SK-N-SH (cell line): ENCODE data around the gene GDPD4. TPM values are rescaled to one million over a fixed set of nuclear protein-coding genes. Genes with fewer than 3 reads are reported as not detected.

Source experiments
- CTCF ChIA-PET: fragments of 300-600, 350-600 bp; formaldehyde crosslinking; extraction: SDS; loops from one replicate; lab custom pipeline; 2021; lab: Yijun Ruan, JAX
- POLR2A ChIA-PET: fragments of 350-600 bp; sonication (Branson Sonifier 250); formaldehyde crosslinking; extraction: SDS; loops from one replicate; lab custom pipeline; 2020; ENCODE audit warnings: antibody characterized with exemption, inconsistent platforms; lab: Yijun Ruan, JAX
- DNase-seq: peaks from one replicate; pipeline ENCODE4 v3.0.0; 2012
- H2AFZ ChIP-seq: fragments of 200-600 bp; sonication (generic); 2 replicates; pipeline ENCODE4 v1.8.1; 2016; ENCODE audit warnings: antibody characterized with exemption, mild to moderate bottlenecking, low read depth
- H3F3A ChIP-seq: fragments of 200-600 bp; sonication (generic); replicated peaks from 2 replicates; pipeline ENCODE3; 2016; ENCODE audit warnings: antibody characterized with exemption, mild to moderate bottlenecking; ENCODE audit not compliant: insufficient read depth
- H3K27ac ChIP-seq, 2 experiments: fragments of 200-500 bp in 1 of 2; fragments of 200-600 bp in 1 of 2; sonication (Bioruptor generic) in 1 of 2; sonication (generic), shearing (Covaris generic) in 1 of 2; 2 replicates each; pipeline versions ENCODE4 v1.5.1 to v1.6.1; 2014 to 2016; ENCODE audit warnings: low read depth in 2 of 2, inconsistent platforms in 1 of 2, low read length in 1 of 2, mild to moderate bottlenecking in 1 of 2, mixed read lengths in 1 of 2
- H3K27me3 ChIP-seq: fragments of 200-600 bp; sonication (generic), shearing (Covaris generic); 2 replicates; pipeline ENCODE4 v1.6.1; 2016; ENCODE audit warnings: mixed run types; ENCODE audit not compliant: insufficient read depth
- H3K36me3 ChIP-seq, 2 experiments: fragments of 200-500 bp in 1 of 2; fragments of 200-600 bp in 1 of 2; sonication (Bioruptor generic) in 1 of 2; sonication (generic) in 1 of 2; replicated peaks in 1 of 2; 2 replicates each; pipeline versions ENCODE3 to v1.5.1; 2014 to 2016; ENCODE audit warnings: low read length in 1 of 2, mild to moderate bottlenecking in 1 of 2; ENCODE audit not compliant: insufficient read depth in 2 of 2, control insufficient read depth in 1 of 2
- H3K4me1 ChIP-seq, 2 experiments: fragments of 200-500 bp in 1 of 2; fragments of 200-600 bp in 1 of 2; sonication (Bioruptor generic) in 1 of 2; sonication (generic), shearing (Covaris generic) in 1 of 2; 2 replicates each; pipeline versions ENCODE4 v1.5.1 to v1.6.1; 2014 to 2016; ENCODE audit warnings: low read depth in 1 of 2, low read length in 1 of 2, mixed run types in 1 of 2; ENCODE audit not compliant: insufficient read depth in 2 of 2, control insufficient read depth in 1 of 2
- H3K4me2 ChIP-seq: fragments of 200-600 bp; sonication (generic), shearing (Covaris generic); 2 replicates; pipeline ENCODE4 v1.6.1; 2017; ENCODE audit warnings: mixed run types
- H3K4me3 ChIP-seq, 2 experiments: fragments of 200-500 bp in 1 of 2; fragments of 200-600 bp in 1 of 2; sonication (Bioruptor generic) in 1 of 2; sonication (generic), shearing (Covaris generic) in 1 of 2; 2 replicates each; pipeline versions ENCODE4 v1.5.1 to v1.8.1; 2014 to 2016; ENCODE audit warnings: low read depth in 2 of 2, inconsistent platforms in 1 of 2, low read length in 1 of 2, mild to moderate bottlenecking in 1 of 2, mixed read lengths in 1 of 2, moderate library complexity in 1 of 2
- H3K79me2 ChIP-seq: fragments of 200-600 bp; sonication (generic); 2 replicates; pipeline ENCODE4 v1.8.1; 2017; ENCODE audit warnings: mild to moderate bottlenecking; ENCODE audit not compliant: insufficient read depth
- H3K9ac ChIP-seq: fragments of 200-600 bp; sonication (generic); 2 replicates; pipeline ENCODE4 v1.6.1; 2017; ENCODE audit warnings: mixed run types
- H3K9me2 ChIP-seq: fragments of 200-600 bp; sonication (generic); 2 replicates; pipeline ENCODE4 v1.6.1; 2017; ENCODE audit warnings: mixed run types
- H3K9me3 ChIP-seq: fragments of 200-600 bp; sonication (generic); 2 replicates; pipeline ENCODE4 v1.6.1; 2017; ENCODE audit warnings: mixed run types, mild to moderate bottlenecking, moderate library complexity
- H4K20me1 ChIP-seq: fragments of 200-600 bp; sonication (generic); 2 replicates; pipeline ENCODE4 v1.6.1; 2017; ENCODE audit warnings: mild to moderate bottlenecking, mixed run types; ENCODE audit not compliant: insufficient read depth
- ELF1 ChIP-seq: IDR thresholded peaks from 2 replicates; pipeline ENCODE4 v1.4.0; 2012
- EP300 ChIP-seq, 2 experiments: IDR thresholded peaks; 2 replicates each; pipeline versions ENCODE4 v1.4.0 to v1.6.1; 2012; ENCODE audit warnings: borderline replicate concordance in 1 of 2, low read depth in 1 of 2, low read length in 1 of 2
- EZH2phosphoT487 ChIP-seq: fragments of 200-600 bp; sonication (generic); IDR thresholded peaks from 2 replicates; pipeline ENCODE4 v1.6.1; 2017; ENCODE audit warnings: low read depth, mixed run types, mild to moderate bottlenecking, antibody characterized with exemption, moderate library complexity, borderline replicate concordance
- FOSL2 ChIP-seq: IDR thresholded peaks from 2 replicates; pipeline ENCODE4 v1.4.0; 2012; ENCODE audit warnings: low read depth, mild to moderate bottlenecking, moderate library complexity, borderline replicate concordance
- FOXM1 ChIP-seq: IDR thresholded peaks from 2 replicates; pipeline ENCODE4 v1.4.0; 2012; ENCODE audit warnings: low read depth, mild to moderate bottlenecking
- GABPA ChIP-seq: IDR thresholded peaks from 2 replicates; pipeline ENCODE4 v1.4.0; 2012; ENCODE audit warnings: low read depth, mild to moderate bottlenecking
- NFIC ChIP-seq: IDR thresholded peaks from 2 replicates; pipeline ENCODE4 v1.4.0; 2012; ENCODE audit warnings: borderline replicate concordance
- RAD21 ChIP-seq: IDR thresholded peaks from 2 replicates; pipeline ENCODE4 v1.6.1; 2012; ENCODE audit warnings: mild to moderate bottlenecking, low read length
- RCOR1 ChIP-seq: fragments of 150-350 bp; IDR thresholded peaks from 2 replicates; pipeline ENCODE4 v1.6.1; 2017; ENCODE audit warnings: antibody characterized with exemption, low read length
- RFX5 ChIP-seq: IDR thresholded peaks from 2 replicates; pipeline ENCODE4 v1.6.1; 2012; ENCODE audit warnings: mild to moderate bottlenecking, improper control_type of control experiment, low read length
- SMC3 ChIP-seq: IDR thresholded peaks from 2 replicates; pipeline ENCODE4 v1.6.1; 2012; ENCODE audit warnings: low read depth, low read length, improper control_type of control experiment
- TAF1 ChIP-seq: IDR thresholded peaks from 2 replicates; pipeline ENCODE4 v1.6.1; 2012; ENCODE audit warnings: low read depth, mild to moderate bottlenecking, low read length, moderate library complexity, borderline replicate concordance
- YY1 ChIP-seq: IDR thresholded peaks from 2 replicates; pipeline ENCODE4 v1.4.0; 2012; ENCODE audit warnings: low read depth, mild to moderate bottlenecking
- WGBS: methylation state at CpG from one replicate; pipeline ENCODE4 v1.1.6; 2017; ENCODE audit warnings: low lambda C conversion rate; 5-methylcytosine and 5-hydroxymethylcytosine counted together
- polyA plus RNA-seq, 3 experiments: library from polyadenylated mRNA; depleted of rRNA; stranded (reverse); fragments of >200 nt; gene quantifications; 2 replicates each; pipeline ENCODE4 v1.2.3, GENCODE V29; 2012
- TF ChIP-seq, protein P1 (sequence below): IDR thresholded peaks from 2 replicates; pipeline ENCODE4 v1.4.0; 2012; ENCODE audit warnings: low read depth
- TF ChIP-seq, protein P2 (sequence below): IDR thresholded peaks from 2 replicates; pipeline ENCODE4; 2012
- TF ChIP-seq, protein P3 (sequence below): fragments of 150-350 bp; IDR thresholded peaks from 2 replicates; pipeline ENCODE4 v1.6.1; 2017; ENCODE audit warnings: antibody characterized with exemption, low read length, low read depth, borderline replicate concordance
- TF ChIP-seq, protein P4 (sequence below): IDR thresholded peaks from 2 replicates; pipeline ENCODE4 v1.4.0; 2012; ENCODE audit warnings: low read depth, borderline replicate concordance
- TF ChIP-seq, protein P5 (sequence below): IDR thresholded peaks from 2 replicates; pipeline ENCODE4 v1.4.0; 2012; ENCODE audit warnings: low read depth, borderline replicate concordance

GDPD4 gene, protein sequence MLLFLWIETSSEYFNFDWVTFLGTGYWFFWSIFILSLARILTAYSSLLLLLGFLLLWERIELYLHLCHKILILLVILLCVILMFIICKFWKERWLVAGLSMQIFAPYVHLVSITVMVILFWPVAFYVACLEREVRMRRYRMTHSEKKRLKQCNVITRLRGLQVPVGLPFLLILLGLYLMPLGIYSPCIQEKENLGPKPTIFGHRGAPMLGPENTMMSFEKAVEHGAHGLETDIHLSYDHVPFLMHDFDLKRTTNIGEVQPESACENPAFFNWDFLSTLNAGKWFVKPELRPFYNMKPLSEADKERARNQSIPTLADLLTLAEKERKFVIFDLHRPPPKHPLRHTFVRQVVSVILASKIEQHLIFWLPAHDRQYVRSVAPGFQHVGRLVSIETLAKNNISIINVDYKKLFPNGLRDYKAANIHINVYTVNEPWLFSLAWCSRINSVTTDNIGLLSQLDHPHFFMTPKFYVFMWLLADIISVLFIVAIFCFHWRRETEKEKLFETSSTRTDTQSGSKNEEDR
- polyA plus RNA-seq (2012; rRNA removed): not detected in 2 replicates
- polyA plus RNA-seq (2012; cell fraction: cytosol; rRNA removed): not detected in 2 replicates
- not detected in 2 replicates for polyA plus RNA-seq (2012; cell fraction: nucleus; rRNA removed)

DNA sequence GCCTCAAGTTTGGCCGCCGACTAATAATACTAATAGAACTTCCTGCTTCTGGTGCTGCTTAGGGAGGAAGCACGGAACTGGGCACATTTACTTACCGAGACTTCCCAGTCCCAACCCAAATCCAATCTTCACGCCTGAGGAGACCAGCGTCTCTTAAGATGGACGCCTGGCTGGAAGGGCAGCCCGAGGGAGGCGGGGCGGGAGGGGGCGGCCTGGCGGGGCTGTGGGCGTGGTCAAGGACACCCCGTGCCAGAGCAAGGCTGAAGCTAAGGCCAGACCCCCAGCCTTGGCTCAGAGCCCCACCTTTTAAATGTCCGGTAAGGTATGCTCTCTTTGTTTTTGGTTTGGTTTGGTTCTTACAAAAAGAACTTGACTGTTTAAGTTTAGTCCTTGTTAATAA is at the start of gene GDPD4:
Gene GDPD4 (minus strand): TSS at position 177 of the 400 bp plus-strand sequence. CDS start 16,549 bp downstream, outside the sequence.
- Histone ChIP-seq H3K27ac (no peak within 1 kb of the TSS), H3K36me3 (no peaks in the 10 kb centered on the region), H3K4me3 (no peak within 1 kb of the TSS), H3K27me3 (no peaks in the 10 kb centered on the region), H3K79me2 (no peaks in the 10 kb centered on the region), H2AFZ (no peak within 1 kb of the TSS), H3F3A (no peaks in the 10 kb centered on the region), H3K9me3 (no peaks in the 10 kb centered on the region), H3K9ac (no peak within 1 kb of the TSS), H3K9me2 (no peaks in the 10 kb centered on the region), H4K20me1 (no peaks in the 10 kb centered on the region), H3K4me1 (no peaks in the 10 kb centered on the region; a peak in 1 of 4 replicates), H3K4me2 (no peak within 1 kb of the TSS)
- 98% methylated on average over 7 of the region's 15 CpGs for WGBS
- DNase-seq: no peak
- TF ChIP-seq, protein P1, sequence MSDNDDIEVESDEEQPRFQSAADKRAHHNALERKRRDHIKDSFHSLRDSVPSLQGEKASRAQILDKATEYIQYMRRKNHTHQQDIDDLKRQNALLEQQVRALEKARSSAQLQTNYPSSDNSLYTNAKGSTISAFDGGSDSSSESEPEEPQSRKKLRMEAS: no peak
- TF ChIP-seq TAF1 (no peak), NFIC (no peak), GABPA (no peak)
- TF ChIP-seq, protein P2, sequence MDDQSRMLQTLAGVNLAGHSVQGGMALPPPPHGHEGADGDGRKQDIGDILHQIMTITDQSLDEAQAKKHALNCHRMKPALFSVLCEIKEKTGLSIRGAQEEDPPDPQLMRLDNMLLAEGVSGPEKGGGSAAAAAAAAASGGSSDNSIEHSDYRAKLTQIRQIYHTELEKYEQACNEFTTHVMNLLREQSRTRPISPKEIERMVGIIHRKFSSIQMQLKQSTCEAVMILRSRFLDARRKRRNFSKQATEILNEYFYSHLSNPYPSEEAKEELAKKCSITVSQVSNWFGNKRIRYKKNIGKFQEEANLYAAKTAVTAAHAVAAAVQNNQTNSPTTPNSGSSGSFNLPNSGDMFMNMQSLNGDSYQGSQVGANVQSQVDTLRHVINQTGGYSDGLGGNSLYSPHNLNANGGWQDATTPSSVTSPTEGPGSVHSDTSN: no peak
- CTCF ChIA-PET: no interaction called here
- POLR2A ChIA-PET: no interaction called here

DNA sequence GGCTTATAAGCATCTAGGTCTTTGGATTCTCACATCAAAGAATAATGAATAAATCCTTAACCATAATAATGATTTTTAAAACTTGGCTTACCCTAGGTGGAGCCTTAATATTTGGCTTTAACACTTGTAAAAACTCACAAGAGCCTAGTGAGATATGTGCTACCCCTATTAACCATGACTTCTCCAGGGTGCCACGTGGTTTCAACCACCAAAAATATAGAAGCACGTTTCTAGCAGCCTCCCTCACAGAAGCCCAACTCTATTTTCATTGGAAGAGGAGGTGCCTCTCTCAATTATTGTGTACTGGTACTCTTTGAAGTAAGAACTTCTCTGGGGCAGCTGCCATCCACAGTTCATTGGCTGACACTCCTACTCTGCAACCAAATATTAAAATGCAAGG is 46.5 kb upstream of the GDPD4 start:
- H4K20me1 ChIP-seq: no peaks in the 10 kb centered on the region
- H3K4me3 ChIP-seq: no peak overlapping the region
- H3K36me3 ChIP-seq: no peaks in the 10 kb centered on the region
- H3K79me2 ChIP-seq: no peaks in the 10 kb centered on the region
- WGBS: 83% methylated on average over 2 of the region's 2 CpGs
- no peaks in the 10 kb centered on the region for H3K9me2 ChIP-seq
- no peak overlapping the region for H3K4me2 ChIP-seq
- ChIA-PET POLR2A (no interaction called here), CTCF (interaction anchor here (1.1 kb wide), 1 partner anchor 159 kb away, joined by 3 read pairs; no protein-coding TSS in a partner anchor)
- H3K9me3 ChIP-seq: no peaks in the 10 kb centered on the region
- TF ChIP-seq, protein P1: no peak
- no peak for TF ChIP-seq SMC3
- no peak for TF ChIP-seq RCOR1
- no peak for TF ChIP-seq FOSL2
- TF ChIP-seq, protein P3, sequence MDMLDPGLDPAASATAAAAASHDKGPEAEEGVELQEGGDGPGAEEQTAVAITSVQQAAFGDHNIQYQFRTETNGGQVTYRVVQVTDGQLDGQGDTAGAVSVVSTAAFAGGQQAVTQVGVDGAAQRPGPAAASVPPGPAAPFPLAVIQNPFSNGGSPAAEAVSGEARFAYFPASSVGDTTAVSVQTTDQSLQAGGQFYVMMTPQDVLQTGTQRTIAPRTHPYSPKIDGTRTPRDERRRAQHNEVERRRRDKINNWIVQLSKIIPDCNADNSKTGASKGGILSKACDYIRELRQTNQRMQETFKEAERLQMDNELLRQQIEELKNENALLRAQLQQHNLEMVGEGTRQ: no peak
- TF ChIP-seq RAD21: no peak
- TF ChIP-seq EZH2phosphoT487: no peak
- TF ChIP-seq, protein P4, sequence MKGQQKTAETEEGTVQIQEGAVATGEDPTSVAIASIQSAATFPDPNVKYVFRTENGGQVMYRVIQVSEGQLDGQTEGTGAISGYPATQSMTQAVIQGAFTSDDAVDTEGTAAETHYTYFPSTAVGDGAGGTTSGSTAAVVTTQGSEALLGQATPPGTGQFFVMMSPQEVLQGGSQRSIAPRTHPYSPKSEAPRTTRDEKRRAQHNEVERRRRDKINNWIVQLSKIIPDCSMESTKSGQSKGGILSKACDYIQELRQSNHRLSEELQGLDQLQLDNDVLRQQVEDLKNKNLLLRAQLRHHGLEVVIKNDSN: no peak
- no peak for TF ChIP-seq EP300 (IDR thresholded peaks at IDR 0.05; ENCODE audit: borderline replicate concordance in 1 of 2, low read depth in 1 of 2, low read length in 1 of 2)
- no peak for TF ChIP-seq RFX5
- TF ChIP-seq TAF1: no peak
- TF ChIP-seq FOXM1: no peak
- TF ChIP-seq ELF1: no peak
- TF ChIP-seq YY1: no peak
- TF ChIP-seq, protein P5, sequence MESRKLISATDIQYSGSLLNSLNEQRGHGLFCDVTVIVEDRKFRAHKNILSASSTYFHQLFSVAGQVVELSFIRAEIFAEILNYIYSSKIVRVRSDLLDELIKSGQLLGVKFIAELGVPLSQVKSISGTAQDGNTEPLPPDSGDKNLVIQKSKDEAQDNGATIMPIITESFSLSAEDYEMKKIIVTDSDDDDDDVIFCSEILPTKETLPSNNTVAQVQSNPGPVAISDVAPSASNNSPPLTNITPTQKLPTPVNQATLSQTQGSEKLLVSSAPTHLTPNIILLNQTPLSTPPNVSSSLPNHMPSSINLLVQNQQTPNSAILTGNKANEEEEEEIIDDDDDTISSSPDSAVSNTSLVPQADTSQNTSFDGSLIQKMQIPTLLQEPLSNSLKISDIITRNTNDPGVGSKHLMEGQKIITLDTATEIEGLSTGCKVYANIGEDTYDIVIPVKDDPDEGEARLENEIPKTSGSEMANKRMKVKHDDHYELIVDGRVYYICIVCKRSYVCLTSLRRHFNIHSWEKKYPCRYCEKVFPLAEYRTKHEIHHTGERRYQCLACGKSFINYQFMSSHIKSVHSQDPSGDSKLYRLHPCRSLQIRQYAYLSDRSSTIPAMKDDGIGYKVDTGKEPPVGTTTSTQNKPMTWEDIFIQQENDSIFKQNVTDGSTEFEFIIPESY: no peak
- TF ChIP-seq GABPA: no peak
- H3K27me3 ChIP-seq: no peaks in the 10 kb centered on the region
- no peak for DNase-seq
- peaks cover 8% of the 10 kb centered on the region for H3F3A ChIP-seq
- no peak overlapping the region for H3K9ac ChIP-seq
- no peak overlapping the region for H2AFZ ChIP-seq
- peaks cover 0 to 10% of the 10 kb centered on the region in 2 experiments; a peak in 1 of 4 replicates for H3K4me1 ChIP-seq
- no peak overlapping the region for H3K27ac ChIP-seq
